Choroid plexus epithelial cell (primary cell): ENCODE results near the gene DAB1.

Source experiments
- DNase-seq: peaks from one replicate; pipeline ENCODE4 v3.0.0-alpha.2; 2010; ENCODE audit warnings: low read depth
- H3K4me3 ChIP-seq: 2 replicates; pipeline ENCODE4 v1.5.1; 2011; ENCODE audit warnings: low read depth, mild to moderate bottlenecking, control low read depth, low read length, moderate library complexity
- TF ChIP-seq, protein P1 (sequence below): conservative IDR thresholded peaks from 2 replicates; pipeline ENCODE4 v1.5.1; 2011; ENCODE audit warnings: low read depth, mild to moderate bottlenecking, control low read depth, inconsistent platforms, low read length, moderate library complexity

DAB1 gene

GRCh38 chr1:57072401-57073110, 351.3 kb downstream of the DAB1 start:
- TF ChIP-seq, protein P1, sequence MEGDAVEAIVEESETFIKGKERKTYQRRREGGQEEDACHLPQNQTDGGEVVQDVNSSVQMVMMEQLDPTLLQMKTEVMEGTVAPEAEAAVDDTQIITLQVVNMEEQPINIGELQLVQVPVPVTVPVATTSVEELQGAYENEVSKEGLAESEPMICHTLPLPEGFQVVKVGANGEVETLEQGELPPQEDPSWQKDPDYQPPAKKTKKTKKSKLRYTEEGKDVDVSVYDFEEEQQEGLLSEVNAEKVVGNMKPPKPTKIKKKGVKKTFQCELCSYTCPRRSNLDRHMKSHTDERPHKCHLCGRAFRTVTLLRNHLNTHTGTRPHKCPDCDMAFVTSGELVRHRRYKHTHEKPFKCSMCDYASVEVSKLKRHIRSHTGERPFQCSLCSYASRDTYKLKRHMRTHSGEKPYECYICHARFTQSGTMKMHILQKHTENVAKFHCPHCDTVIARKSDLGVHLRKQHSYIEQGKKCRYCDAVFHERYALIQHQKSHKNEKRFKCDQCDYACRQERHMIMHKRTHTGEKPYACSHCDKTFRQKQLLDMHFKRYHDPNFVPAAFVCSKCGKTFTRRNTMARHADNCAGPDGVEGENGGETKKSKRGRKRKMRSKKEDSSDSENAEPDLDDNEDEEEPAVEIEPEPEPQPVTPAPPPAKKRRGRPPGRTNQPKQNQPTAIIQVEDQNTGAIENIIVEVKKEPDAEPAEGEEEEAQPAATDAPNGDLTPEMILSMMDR: no peak
- H3K4me3 ChIP-seq: no peak overlapping the region
- no peak for DNase-seq

DNA sequence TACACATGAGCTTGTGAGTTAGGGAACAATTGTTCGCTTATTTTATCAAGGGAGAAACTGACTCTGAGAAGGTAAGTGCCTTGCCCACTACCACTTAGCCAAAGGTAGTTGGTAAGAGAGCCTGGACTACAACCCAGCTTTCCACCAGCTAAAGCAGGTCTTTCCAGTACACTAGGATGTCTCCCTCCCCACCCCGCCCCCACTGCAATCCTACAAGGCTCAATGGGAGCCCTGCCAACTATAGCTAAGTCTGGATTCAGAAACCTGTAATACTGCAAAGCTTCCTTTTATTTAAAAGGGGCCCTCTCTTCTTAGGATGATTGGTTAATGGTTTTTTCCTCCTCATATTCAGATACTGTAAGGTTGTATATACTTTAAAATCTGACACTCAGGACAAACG, 356.0 kb downstream of the DAB1 start:
- TF ChIP-seq, protein P1: no peak
- no peak overlapping the region for H3K4me3 ChIP-seq
- peak; percentile 0 for DNase-seq

GRCh38 chr1:57066980-57067610, 356.8 kb downstream of the DAB1 start:
- TF ChIP-seq, protein P1: no peak
- no peak for DNase-seq
- no peak overlapping the region for H3K4me3 ChIP-seq

DNA sequence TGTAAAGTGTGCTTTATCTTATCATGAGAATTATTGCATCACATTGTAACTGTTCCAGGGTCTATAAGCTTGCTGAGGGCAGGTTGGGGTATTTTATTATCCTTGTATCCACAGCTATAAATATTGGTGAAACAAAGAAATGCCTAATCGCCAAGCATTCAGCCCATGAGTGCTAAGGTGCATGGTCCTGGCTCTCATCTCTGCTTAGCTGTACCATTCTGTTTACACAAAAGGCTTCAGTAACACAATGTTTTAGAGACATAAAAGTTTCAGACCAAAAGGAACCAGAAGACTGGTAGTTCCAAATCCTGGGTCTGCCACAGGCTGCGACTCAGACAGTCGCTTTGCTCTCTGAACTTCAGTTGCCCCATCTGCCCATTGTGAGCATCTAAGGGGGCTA, 358.4 kb downstream of the DAB1 start:
- TF ChIP-seq, protein P1: no peak
- no peak overlapping the region for H3K4me3 ChIP-seq
- DNase-seq: no peak

DNA sequence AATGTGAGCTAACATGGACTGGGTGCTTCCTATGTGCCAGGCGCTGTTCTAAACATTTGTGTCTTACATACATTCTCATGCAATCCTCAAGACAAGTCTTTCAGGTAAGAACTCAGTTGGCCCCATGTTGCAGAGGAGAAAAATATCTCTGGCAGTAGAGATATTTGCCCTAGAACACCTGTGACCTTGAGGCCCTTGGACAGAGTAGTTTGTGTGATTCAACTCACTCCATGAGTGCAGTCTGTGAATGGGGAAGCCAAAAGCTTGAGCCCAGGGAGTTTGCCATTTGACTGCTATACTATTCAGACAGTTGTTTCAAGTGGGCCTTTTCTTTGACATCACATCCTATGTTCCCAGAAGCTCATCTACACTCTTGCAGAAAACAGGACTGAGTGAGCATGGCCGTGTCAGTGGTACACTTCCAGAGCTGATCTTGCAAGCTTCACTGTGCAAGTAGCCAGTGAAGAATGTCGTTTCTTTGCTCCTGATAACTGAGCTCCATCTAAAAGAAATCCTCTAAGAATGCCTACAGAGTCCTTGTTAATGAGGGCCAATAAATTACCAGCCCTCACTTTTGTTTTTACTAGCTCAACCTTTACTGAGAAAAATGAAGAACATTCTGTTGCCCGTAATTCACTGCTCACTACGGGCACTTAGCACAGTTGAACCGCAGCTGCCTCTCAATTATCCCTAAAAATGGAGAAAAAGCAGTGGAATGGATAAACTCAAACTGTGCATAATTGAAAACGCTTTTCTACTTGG, 359.3 kb downstream of the DAB1 start:
- TF ChIP-seq, protein P1: no peak
- H3K4me3 ChIP-seq: no peak overlapping the region
- DNase-seq: no peak

- H3K4me3 ChIP-seq: no peak overlapping the region
- no peak for DNase-seq
- TF ChIP-seq, protein P1: no peak
Observed at GRCh38 chr1:57063406-57064125, 360.3 kb downstream of the DAB1 start.
